Measurements from ENCODE around the gene RTP4.
"Not testable (repeated sequence)": the region's sequence is repeated elsewhere in the genome, so short reads cannot be mapped to it uniquely, and the experiment has no call there.

Gene RTP4

DNA sequence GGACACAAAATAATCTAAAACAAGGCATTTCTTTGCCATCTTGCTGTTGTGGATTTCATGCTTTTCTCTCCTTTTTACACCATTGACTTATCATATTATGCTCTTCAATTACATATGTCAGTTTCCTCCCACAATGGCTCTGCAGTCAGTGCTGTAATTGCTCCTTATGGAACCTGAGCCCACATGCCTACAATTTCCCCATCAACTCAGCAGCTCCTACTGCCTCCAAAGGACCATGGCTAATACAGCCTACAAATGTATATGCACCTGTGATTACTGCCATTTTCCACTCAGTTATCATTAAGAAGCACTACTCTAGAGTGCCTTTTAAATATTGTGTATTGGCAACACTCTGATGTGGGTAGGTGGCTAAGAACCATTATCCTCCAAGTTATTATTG is 30.8 kb downstream of the RTP4 start:
- H3K36me3 ChIP-seq, result no peaks in the 10 kb centered on the region
- H3K4me3 ChIP-seq (ENCODE audit: low read depth, low read length), result no peak overlapping the region
- no peaks in the 10 kb centered on the region for H3K9me3 ChIP-seq (ENCODE audit: severe bottlenecking)
- TF ChIP-seq, protein P1, sequence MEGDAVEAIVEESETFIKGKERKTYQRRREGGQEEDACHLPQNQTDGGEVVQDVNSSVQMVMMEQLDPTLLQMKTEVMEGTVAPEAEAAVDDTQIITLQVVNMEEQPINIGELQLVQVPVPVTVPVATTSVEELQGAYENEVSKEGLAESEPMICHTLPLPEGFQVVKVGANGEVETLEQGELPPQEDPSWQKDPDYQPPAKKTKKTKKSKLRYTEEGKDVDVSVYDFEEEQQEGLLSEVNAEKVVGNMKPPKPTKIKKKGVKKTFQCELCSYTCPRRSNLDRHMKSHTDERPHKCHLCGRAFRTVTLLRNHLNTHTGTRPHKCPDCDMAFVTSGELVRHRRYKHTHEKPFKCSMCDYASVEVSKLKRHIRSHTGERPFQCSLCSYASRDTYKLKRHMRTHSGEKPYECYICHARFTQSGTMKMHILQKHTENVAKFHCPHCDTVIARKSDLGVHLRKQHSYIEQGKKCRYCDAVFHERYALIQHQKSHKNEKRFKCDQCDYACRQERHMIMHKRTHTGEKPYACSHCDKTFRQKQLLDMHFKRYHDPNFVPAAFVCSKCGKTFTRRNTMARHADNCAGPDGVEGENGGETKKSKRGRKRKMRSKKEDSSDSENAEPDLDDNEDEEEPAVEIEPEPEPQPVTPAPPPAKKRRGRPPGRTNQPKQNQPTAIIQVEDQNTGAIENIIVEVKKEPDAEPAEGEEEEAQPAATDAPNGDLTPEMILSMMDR (IDR thresholded peaks at IDR 0.05; ENCODE audit: low read depth, low read length), result no peak
- DNase-seq, result no peak
- peaks cover 7% of the 10 kb centered on the region for H3K27me3 ChIP-seq (ENCODE audit: insufficient read depth, low read depth, severe bottlenecking)
- H3K27ac ChIP-seq, result no peak overlapping the region

DNA sequence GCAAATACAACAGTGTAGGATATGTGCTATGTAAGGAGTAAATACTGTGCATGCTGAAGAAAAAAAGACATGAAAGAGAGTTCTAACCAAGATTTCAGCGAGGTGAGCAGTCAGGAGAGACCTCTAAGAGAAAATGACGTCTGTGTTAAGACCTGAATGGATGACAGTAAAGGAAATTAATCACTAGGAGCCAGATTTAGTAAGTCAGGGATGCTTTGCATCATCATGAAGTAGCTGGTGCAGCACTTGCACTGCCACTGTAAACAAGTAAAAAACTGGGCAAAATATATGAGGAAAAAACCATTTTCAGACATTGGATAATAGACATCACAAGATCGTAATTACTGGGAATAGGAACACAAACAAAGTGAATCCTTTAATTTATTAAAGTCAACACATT is 32.6 kb downstream of the RTP4 start:
- Histone ChIP-seq H3K4me3 (ENCODE audit: low read depth, low read length) (no peak overlapping the region), H3K9me3 (ENCODE audit: severe bottlenecking) (no peaks in the 10 kb centered on the region), H3K36me3 (no peaks in the 10 kb centered on the region), H3K27me3 (ENCODE audit: insufficient read depth, low read depth, severe bottlenecking) (peaks cover 7% of the 10 kb centered on the region), H3K27ac (no peak overlapping the region)
- DNase-seq, result no peak
- TF ChIP-seq, protein P1 (IDR thresholded peaks at IDR 0.05; ENCODE audit: low read depth, low read length), result no peak

DNA sequence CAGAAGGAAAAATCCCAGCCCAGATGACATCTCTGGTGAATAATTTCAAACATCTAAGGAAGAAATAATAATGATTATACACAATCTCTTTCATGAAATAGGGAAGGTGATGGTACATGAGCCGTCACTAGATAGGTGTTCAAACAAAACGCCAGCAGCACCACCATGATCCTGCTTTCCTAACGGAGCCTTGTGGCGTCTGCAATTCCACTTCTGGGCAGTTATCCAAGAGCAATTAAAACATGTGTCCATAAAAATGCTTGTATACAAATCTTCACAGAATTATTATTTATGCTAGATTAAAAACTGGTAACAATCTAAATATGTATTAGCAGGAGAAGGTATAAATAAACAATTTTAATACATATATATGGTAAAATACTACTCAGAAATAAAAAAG is 33.7 kb downstream of the RTP4 start:
- no peak for DNase-seq
- H3K9me3 ChIP-seq (ENCODE audit: severe bottlenecking), result no peaks in the 10 kb centered on the region
- H3K27ac ChIP-seq, result no peak overlapping the region
- H3K36me3 ChIP-seq, result no peaks in the 10 kb centered on the region
- H3K4me3 ChIP-seq (ENCODE audit: low read depth, low read length), result no peak overlapping the region
- TF ChIP-seq, protein P1 (IDR thresholded peaks at IDR 0.05; ENCODE audit: low read depth, low read length), result no peak
- peaks cover 3% of the 10 kb centered on the region for H3K27me3 ChIP-seq (ENCODE audit: insufficient read depth, low read depth, severe bottlenecking)

DNA sequence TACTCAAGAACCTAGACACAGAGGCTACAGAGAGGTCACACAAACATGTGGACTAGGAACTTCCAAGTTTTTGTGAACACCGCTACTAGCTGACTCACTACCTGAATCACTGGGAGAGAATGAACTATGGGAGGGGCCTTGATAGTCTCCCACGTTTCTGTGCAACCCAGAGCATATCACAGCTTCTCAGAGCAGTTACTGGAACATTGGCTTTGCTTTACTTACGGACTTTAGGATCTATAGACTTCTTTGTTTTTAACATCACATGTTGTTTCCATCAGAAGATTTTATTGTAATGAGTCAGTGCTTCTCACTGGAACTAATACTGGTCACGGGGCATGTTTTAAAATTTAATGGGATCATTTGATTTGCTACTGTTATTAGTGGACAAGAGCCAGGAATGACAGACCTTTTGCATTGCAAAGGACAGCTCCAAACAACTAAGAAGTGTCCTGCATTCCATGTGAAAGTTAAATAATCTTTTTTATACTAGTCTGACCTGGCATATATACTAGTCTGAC is 35.6 kb downstream of the RTP4 start:
- Histone ChIP-seq H3K9me3 (ENCODE audit: severe bottlenecking) (no peaks in the 10 kb centered on the region), H3K36me3 (no peaks in the 10 kb centered on the region), H3K27ac (no peak overlapping the region), H3K27me3 (ENCODE audit: insufficient read depth, low read depth, severe bottlenecking) (peaks cover 6% of the 10 kb centered on the region), H3K4me3 (ENCODE audit: low read depth, low read length) (no peak overlapping the region)
- TF ChIP-seq, protein P1 (IDR thresholded peaks at IDR 0.05; ENCODE audit: low read depth, low read length), result no peak
- no peak for DNase-seq

DNA sequence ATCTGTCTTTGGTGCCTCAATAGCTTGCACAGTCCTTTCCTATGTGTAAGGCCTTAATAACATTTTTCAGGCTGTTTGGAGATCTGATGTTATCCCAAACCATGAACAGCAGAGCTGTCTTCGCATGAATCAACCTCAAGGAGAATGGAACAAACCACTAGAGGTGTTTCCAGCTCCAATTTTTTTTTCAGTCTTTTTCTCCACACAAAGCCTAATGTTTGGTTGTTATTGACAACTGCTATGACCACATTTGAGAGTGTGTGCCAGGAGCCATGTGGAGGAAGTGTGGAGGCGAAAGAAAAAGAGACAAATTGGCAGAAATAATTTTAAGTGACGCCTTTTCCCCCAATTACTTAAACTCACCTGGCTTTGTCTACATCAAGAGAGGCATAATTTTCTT is 38.7 kb downstream of the RTP4 start:
- no peak for DNase-seq
- peaks cover 4% of the 10 kb centered on the region for H3K27me3 ChIP-seq (ENCODE audit: insufficient read depth, low read depth, severe bottlenecking)
- no peaks in the 10 kb centered on the region for H3K36me3 ChIP-seq
- H3K4me3 ChIP-seq (ENCODE audit: low read depth, low read length), result no peak overlapping the region
- H3K27ac ChIP-seq, result no peak overlapping the region
- H3K9me3 ChIP-seq (ENCODE audit: severe bottlenecking), result no peaks in the 10 kb centered on the region
- TF ChIP-seq, protein P1 (IDR thresholded peaks at IDR 0.05; ENCODE audit: low read depth, low read length), result no peak

DNA sequence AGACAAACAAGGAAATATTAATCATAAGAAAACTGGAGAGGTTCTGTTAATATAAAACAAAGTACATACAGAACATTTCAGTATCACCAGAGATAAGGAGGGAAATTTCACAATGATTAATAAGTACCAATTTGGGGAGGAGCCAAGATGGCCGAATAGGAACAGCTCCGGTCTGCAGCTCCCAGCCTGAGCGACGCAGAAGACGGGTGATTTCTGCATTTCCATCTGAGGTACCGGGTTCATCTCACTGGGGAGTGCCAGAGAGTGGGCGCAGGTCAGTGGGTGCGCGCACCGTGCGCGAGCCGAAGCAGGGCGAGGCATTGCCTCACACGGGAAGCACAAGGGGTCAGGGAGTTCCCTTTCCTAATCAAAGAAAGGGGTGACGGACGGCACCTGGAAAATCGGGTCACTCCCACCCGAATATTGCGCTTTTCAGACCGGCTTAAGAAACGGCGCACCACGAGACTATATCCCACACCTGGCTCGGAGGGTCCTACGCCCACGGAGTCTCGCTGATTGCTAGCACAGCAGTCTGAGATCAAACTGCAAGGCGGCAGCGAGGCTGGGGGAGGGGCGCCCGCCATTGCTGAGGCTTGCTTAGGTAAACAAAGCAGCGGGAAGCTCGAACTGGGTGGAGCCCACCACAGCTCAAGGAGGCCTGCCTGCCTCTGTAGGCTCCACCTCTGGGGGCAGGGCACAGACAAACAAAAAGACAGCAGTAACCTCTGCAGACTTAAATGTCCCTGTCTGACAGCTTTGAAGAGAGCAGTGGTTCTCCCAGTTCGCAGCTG is 44.0 kb downstream of the RTP4 start:
- DNase-seq; H3K9me3 ChIP-seq (ENCODE audit: severe bottlenecking); H3K27me3 ChIP-seq (ENCODE audit: insufficient read depth, low read depth, severe bottlenecking); H3K27ac ChIP-seq; H3K36me3 ChIP-seq; H3K4me3 ChIP-seq (ENCODE audit: low read depth, low read length): not testable (repeated sequence)

All from WERI-Rb-1 (cell line).